MG63 (cell line): ENCODE data around the gene MICB. TPM values are rescaled to one million over a fixed set of nuclear protein-coding genes. Genes with fewer than 3 reads are reported as not detected.
"Not testable (repeated sequence)": the region's sequence is repeated elsewhere in the genome, so short reads cannot be mapped to it uniquely, and the experiment has no call there.

Experiments used
- DNase-seq: peaks from one replicate; pipeline ENCODE4 v3.0.0-alpha.2; 2020
- H3K27me3 ChIP-seq: fragments of 250-450 bp; sonication (Bioruptor Pico); 2 replicates; pipeline ENCODE4 v1.5.1; 2020; ENCODE audit warnings: mild to moderate bottlenecking, moderate library complexity
- H3K36me3 ChIP-seq: fragments of 250-450 bp; sonication (Bioruptor Pico); 2 replicates; pipeline ENCODE4 v1.5.1; 2020; ENCODE audit warnings: mild to moderate bottlenecking, moderate library complexity
- H3K4me3 ChIP-seq: fragments of 250-450 bp; sonication (Bioruptor Pico); 2 replicates; pipeline ENCODE4 v1.5.1; 2020; ENCODE audit warnings: mild to moderate bottlenecking, moderate library complexity
- H3K9me3 ChIP-seq: fragments of 250-450 bp; sonication (Bioruptor Pico); 2 replicates; pipeline ENCODE4 v1.5.1; 2020; ENCODE audit warnings: mild to moderate bottlenecking, moderate library complexity
- total RNA-seq: library from RNA; depleted of rRNA; stranded (reverse); fragments of >200 nt; shearing (Covaris generic); gene quantifications from 2 replicates; pipeline ENCODE4 v1.2.3, GENCODE V29; 2014; ENCODE audit warnings: low replicate concordance; rRNA removed

The MICB gene
- 13.1 and 17.6 TPM in 2 replicates for total RNA-seq

GRCh38 chr6:31497531-31498476 is at the start of gene MICB:
TSS of gene MICB (plus strand) at chr6:31498145. CDS start at chr6:31498194, 49 bp downstream.
- Histone ChIP-seq H3K4me3 (peak within 1 kb of the TSS; percentile 48), H3K36me3 (no peaks in the 10 kb centered on the region; the same call in 1 of the 2 replicates), H3K9me3 (no peaks in the 10 kb centered on the region), H3K27me3 (no peaks in the 10 kb centered on the region)
- DNase-seq, result peak; percentile 73

GRCh38 chr6:31450751-31451150 is 47.2 kb upstream of the MICB start:
- H3K27me3 ChIP-seq, result no peaks in the 10 kb centered on the region
- H3K36me3 ChIP-seq, result no peaks in the 10 kb centered on the region
- no peaks in the 10 kb centered on the region for H3K9me3 ChIP-seq
- DNase-seq, result no peak
- H3K4me3 ChIP-seq, result no peak overlapping the region

GRCh38 chr6:31452859-31453258 is 45.1 kb upstream of the MICB start:
- no peak for DNase-seq
- no peaks in the 10 kb centered on the region for H3K36me3 ChIP-seq
- H3K27me3 ChIP-seq, result no peaks in the 10 kb centered on the region
- no peak overlapping the region for H3K4me3 ChIP-seq
- no peaks in the 10 kb centered on the region for H3K9me3 ChIP-seq

- H3K9me3 ChIP-seq, result no peaks in the 10 kb centered on the region
These were observed 44.7 kb upstream of the MICB start for GRCh38 chr6:31453259-31453658.

GRCh38 chr6:31459864-31460263 is 38.1 kb upstream of the MICB start:
- H3K27me3 ChIP-seq, DNase-seq, H3K9me3 ChIP-seq, H3K4me3 ChIP-seq, H3K36me3 ChIP-seq: not testable (repeated sequence)

More at GRCh38 chr6:31453259-31453658, 44.7 kb upstream of the MICB start:
- DNase-seq, result no peak
- no peaks in the 10 kb centered on the region for H3K36me3 ChIP-seq
- no peaks in the 10 kb centered on the region for H3K27me3 ChIP-seq
- H3K4me3 ChIP-seq, result no peak overlapping the region

GRCh38 chr6:31460361-31461025 is 37.5 kb upstream of the MICB start:
- no peak for DNase-seq
- Histone ChIP-seq H3K4me3 (no peak overlapping the region), H3K27me3 (no peaks in the 10 kb centered on the region), H3K36me3 (no peaks in the 10 kb centered on the region), H3K9me3 (no peaks in the 10 kb centered on the region)

GRCh38 chr6:31462026-31462963 is 35.6 kb upstream of the MICB start:
- no peak for DNase-seq
- Histone ChIP-seq H3K4me3 (no peak overlapping the region), H3K27me3 (no peaks in the 10 kb centered on the region), H3K9me3 (no peaks in the 10 kb centered on the region), H3K36me3 (no peaks in the 10 kb centered on the region)

- no peak for DNase-seq
- no peaks in the 10 kb centered on the region for H3K9me3 ChIP-seq
- no peaks in the 10 kb centered on the region for H3K36me3 ChIP-seq
- H3K4me3 ChIP-seq, result no peak overlapping the region
- no peaks in the 10 kb centered on the region for H3K27me3 ChIP-seq
These were observed 34.7 kb upstream of the MICB start for GRCh38 chr6:31462964-31463870.

GRCh38 chr6:31464252-31465184 is 33.4 kb upstream of the MICB start:
- Histone ChIP-seq H3K9me3 (no peaks in the 10 kb centered on the region), H3K27me3 (no peaks in the 10 kb centered on the region), H3K4me3 (no peak overlapping the region), H3K36me3 (no peaks in the 10 kb centered on the region)
- DNase-seq, result no peak

- Histone ChIP-seq H3K27me3 (no peaks in the 10 kb centered on the region), H3K4me3 (no peak overlapping the region), H3K9me3 (no peaks in the 10 kb centered on the region), H3K36me3 (no peaks in the 10 kb centered on the region)
- DNase-seq, result no peak
These were observed 32.8 kb upstream of the MICB start for GRCh38 chr6:31465185-31465536.

- no peaks in the 10 kb centered on the region for H3K36me3 ChIP-seq
These were observed 32.2 kb upstream of the MICB start for GRCh38 chr6:31465718-31466117.

GRCh38 chr6:31466466-31466865 is 31.5 kb upstream of the MICB start:
- no peaks in the 10 kb centered on the region for H3K27me3 ChIP-seq
- H3K36me3 ChIP-seq, result no peaks in the 10 kb centered on the region
- no peaks in the 10 kb centered on the region for H3K9me3 ChIP-seq
- no peak for DNase-seq
- H3K4me3 ChIP-seq, result no peak overlapping the region

More at GRCh38 chr6:31465718-31466117, 32.2 kb upstream of the MICB start:
- no peak overlapping the region for H3K4me3 ChIP-seq
- no peaks in the 10 kb centered on the region for H3K27me3 ChIP-seq
- no peak for DNase-seq
- H3K9me3 ChIP-seq, result no peaks in the 10 kb centered on the region

GRCh38 chr6:31467151-31467550 is 30.8 kb upstream of the MICB start:
- Histone ChIP-seq H3K27me3 (no peaks in the 10 kb centered on the region), H3K36me3 (no peaks in the 10 kb centered on the region), H3K4me3 (no peak overlapping the region), H3K9me3 (no peaks in the 10 kb centered on the region)
- no peak for DNase-seq

- DNase-seq, result no peak
- no peaks in the 10 kb centered on the region for H3K27me3 ChIP-seq
- H3K36me3 ChIP-seq, result no peaks in the 10 kb centered on the region
- H3K4me3 ChIP-seq, result no peak overlapping the region
- no peaks in the 10 kb centered on the region for H3K9me3 ChIP-seq
These were observed 29.6 kb upstream of the MICB start for GRCh38 chr6:31468311-31468710.

- Histone ChIP-seq H3K4me3 (no peak overlapping the region), H3K36me3 (no peaks in the 10 kb centered on the region), H3K27me3 (no peaks in the 10 kb centered on the region), H3K9me3 (no peaks in the 10 kb centered on the region)
- DNase-seq, result no peak
These were observed 27.1 kb upstream of the MICB start for GRCh38 chr6:31470801-31471200.
